SKM-1 treated with dmso at 0.1 percent for 144 hours (cell line): Measurements from ENCODE around the gene GPR63.
"Not testable (repeated sequence)": the region's sequence is repeated elsewhere in the genome, so short reads cannot be mapped to it uniquely, and the experiment has no call there.

ENCODE experiments used
- DNase-seq: peaks from one replicate; lab custom pipeline; 2025; ENCODE audit not compliant: unreplicated experiment; lab: John Stamatoyannopoulos, UW

GPR63 gene

GRCh38 chr6:96837081-96837971, at the start of gene GPR63:
Gene GPR63 (minus strand): TSS chr6:96837477. CDS start chr6:96799731, 37,746 bp downstream.
- DNase-seq: peak; percentile 91

GRCh38 chr6:96886519-96886918, 49.2 kb upstream of the GPR63 start:
- no peak for DNase-seq

GRCh38 chr6:96885187-96885631, 47.9 kb upstream of the GPR63 start:
- not testable (repeated sequence) for DNase-seq

- no peak for DNase-seq
Measured at GRCh38 chr6:96878143-96878542, 40.9 kb upstream of the GPR63 start.

GRCh38 chr6:96876886-96877545, 39.7 kb upstream of the GPR63 start:
- DNase-seq: no peak

- no peak for DNase-seq
Measured at GRCh38 chr6:96872976-96873375, 35.7 kb upstream of the GPR63 start.

GRCh38 chr6:96865055-96865405, 27.8 kb upstream of the GPR63 start:
- no peak for DNase-seq

GRCh38 chr6:96864216-96865054, 27.2 kb upstream of the GPR63 start:
- DNase-seq: no peak

- DNase-seq: no peak
Measured at GRCh38 chr6:96862560-96862959, 25.3 kb upstream of the GPR63 start.

GRCh38 chr6:96861588-96861987, 24.3 kb upstream of the GPR63 start:
- no peak for DNase-seq

GRCh38 chr6:96856856-96857255, 19.6 kb upstream of the GPR63 start:
- DNase-seq: no peak

GRCh38 chr6:96853083-96853482, 15.8 kb upstream of the GPR63 start:
- DNase-seq: no peak

GRCh38 chr6:96852605-96853004, 15.3 kb upstream of the GPR63 start:
- no peak for DNase-seq

GRCh38 chr6:96851858-96852257, 14.6 kb upstream of the GPR63 start:
- no peak for DNase-seq

GRCh38 chr6:96849615-96850014, 12.3 kb upstream of the GPR63 start:
- no peak for DNase-seq

- DNase-seq: no peak
Measured at GRCh38 chr6:96844530-96844929, 7.3 kb upstream of the GPR63 start.

- DNase-seq: no peak
Measured at GRCh38 chr6:96841345-96841744, 4.1 kb upstream of the GPR63 start.

GRCh38 chr6:96836631-96837080, 621 bp downstream of the GPR63 start:
- peak; percentile 34 for DNase-seq

GRCh38 chr6:96834070-96834469, 3.2 kb downstream of the GPR63 start:
- DNase-seq: no peak

GRCh38 chr6:96832780-96833179, 4.5 kb downstream of the GPR63 start:
- no peak for DNase-seq

GRCh38 chr6:96826865-96827264, 10.4 kb downstream of the GPR63 start:
- DNase-seq: no peak
